HEK293 (cell line): Measurements from ENCODE around the gene BTBD9.

Experiments used
- CTCF ChIA-PET: fragments of 350-600 bp; formaldehyde crosslinking; extraction: SDS; loops from one replicate; lab custom pipeline; 2021; ENCODE audit warnings: antibody characterized with exemption; lab: Yijun Ruan, JAX
- POLR2A ChIA-PET: fragments of 300-600 bp; formaldehyde crosslinking; extraction: SDS; loops from one replicate; lab custom pipeline; 2020; ENCODE audit warnings: antibody characterized with exemption, inconsistent platforms; lab: Yijun Ruan, JAX
- H3K27ac ChIP-seq: fragments of 200-500 bp; sonication (Bioruptor generic); 2 replicates; pipeline ENCODE4 v1.5.1; 2014; ENCODE audit warnings: low read depth, low read length, control low read depth, inconsistent platforms; ENCODE audit errors: extremely low read depth
- H3K36me3 ChIP-seq, 2 experiments: fragments of 200-500 bp in 1 of 2; sonication (Bioruptor generic) in 1 of 2; 1 replicate in 1 of 2; 2 replicates in 1 of 2; pipeline ENCODE4 v1.5.1; 2014 to 2017; ENCODE audit warnings: inconsistent platforms in 2 of 2, low read length in 2 of 2; ENCODE audit not compliant: control insufficient read depth in 2 of 2, insufficient read depth in 1 of 2
- H3K4me1 ChIP-seq: fragments of 200-500 bp; sonication (Bioruptor generic); 2 replicates; pipeline ENCODE4 v1.5.1; 2014; ENCODE audit warnings: mild to moderate bottlenecking, low read length, inconsistent platforms; ENCODE audit not compliant: control insufficient read depth, insufficient read depth
- H3K4me3 ChIP-seq: 2 replicates; pipeline ENCODE4 v1.5.1; 2011; ENCODE audit warnings: low read depth, mild to moderate bottlenecking, control low read depth, low read length, moderate library complexity
- H3K9me3 ChIP-seq: fragments of 200-500 bp; sonication (Bioruptor generic); 2 replicates; pipeline ENCODE4 v1.5.1; 2014; ENCODE audit warnings: low read depth, low read length, inconsistent platforms; ENCODE audit not compliant: control insufficient read depth, insufficient read depth
- GLI4 ChIP-seq: fragments of 450-650 bp; formaldehyde crosslinking; IDR thresholded peaks from 2 replicates; pipeline ENCODE4 v1.5.1; 2016; ENCODE audit warnings: missing biosample characterization, missing genetic modification characterization
- ZBTB7A ChIP-seq: fragments of 450-650 bp; formaldehyde crosslinking; IDR thresholded peaks from 2 replicates; pipeline ENCODE4 v1.5.1; 2016; ENCODE audit warnings: low read depth, missing biosample characterization, missing genetic modification characterization
- ZFHX2 ChIP-seq: fragments of 450-650 bp; formaldehyde crosslinking; conservative IDR thresholded peaks from 2 replicates; pipeline ENCODE4 v1.5.1; 2016; ENCODE audit warnings: missing biosample characterization, missing genetic modification characterization
- ZNF140 ChIP-seq: fragments of 450-650 bp; formaldehyde crosslinking; IDR thresholded peaks from 2 replicates; pipeline ENCODE4 v1.5.1; 2016; ENCODE audit warnings: missing biosample characterization, missing genetic modification characterization
- ZNF221 ChIP-seq: fragments of 450-650 bp; formaldehyde crosslinking; IDR thresholded peaks from 2 replicates; pipeline ENCODE4 v1.5.1; 2017; ENCODE audit warnings: missing biosample characterization, missing genetic modification characterization, borderline replicate concordance
- ZNF223 ChIP-seq: fragments of 450-650 bp; formaldehyde crosslinking; IDR thresholded peaks from 2 replicates; pipeline ENCODE4 v1.5.1; 2016; ENCODE audit warnings: missing biosample characterization, missing genetic modification characterization
- ZNF239 ChIP-seq: fragments of 450-650 bp; formaldehyde crosslinking; IDR thresholded peaks from 2 replicates; pipeline ENCODE4 v1.5.1; 2016; ENCODE audit warnings: missing biosample characterization, missing genetic modification characterization
- ZNF324 ChIP-seq: fragments of 450-650 bp; formaldehyde crosslinking; IDR thresholded peaks from 2 replicates; pipeline ENCODE4 v1.5.1; 2016; ENCODE audit warnings: missing biosample characterization, missing genetic modification characterization
- ZNF391 ChIP-seq: fragments of 450-650 bp; formaldehyde crosslinking; IDR thresholded peaks from 2 replicates; pipeline ENCODE4 v1.5.1; 2016; ENCODE audit warnings: low read depth, missing biosample characterization, missing genetic modification characterization, borderline replicate concordance
- ZNF488 ChIP-seq: fragments of 450-650 bp; formaldehyde crosslinking; IDR thresholded peaks from 2 replicates; pipeline ENCODE4 v1.5.1; 2016; ENCODE audit warnings: missing biosample characterization, missing genetic modification characterization
- ZNF510 ChIP-seq: fragments of 450-650 bp; formaldehyde crosslinking; IDR thresholded peaks from 2 replicates; pipeline ENCODE4 v1.5.1; 2018; ENCODE audit warnings: mild to moderate bottlenecking, missing genetic modification characterization, missing biosample characterization; ENCODE audit not compliant: insufficient replicate concordance
- ZNF600 ChIP-seq: fragments of 450-650 bp; formaldehyde crosslinking; IDR thresholded peaks from 2 replicates; pipeline ENCODE4 v1.5.1; 2016; ENCODE audit warnings: missing biosample characterization, missing genetic modification characterization
- ZNF621 ChIP-seq: fragments of 450-650 bp; formaldehyde crosslinking; IDR thresholded peaks from 2 replicates; pipeline ENCODE4 v1.5.1; 2017; ENCODE audit warnings: missing biosample characterization, missing genetic modification characterization
- ZNF629 ChIP-seq: fragments of 450-650 bp; formaldehyde crosslinking; IDR thresholded peaks from 2 replicates; pipeline ENCODE4 v1.5.1; 2017; ENCODE audit warnings: missing biosample characterization, missing genetic modification characterization
- ZNF654 ChIP-seq: fragments of 450-650 bp; formaldehyde crosslinking; IDR thresholded peaks from 2 replicates; pipeline ENCODE4 v1.5.1; 2016; ENCODE audit warnings: low read depth, missing biosample characterization, missing genetic modification characterization
- ZNF701 ChIP-seq: fragments of 450-650 bp; formaldehyde crosslinking; IDR thresholded peaks from 2 replicates; pipeline ENCODE4 v1.5.1; 2016; ENCODE audit warnings: missing biosample characterization, missing genetic modification characterization
- TF ChIP-seq, protein P1 (sequence below): fragments of 450-650 bp; formaldehyde crosslinking; IDR thresholded peaks from 2 replicates; pipeline ENCODE4 v1.5.0; 2017; ENCODE audit warnings: missing biosample characterization, missing genetic modification characterization, borderline replicate concordance
- TF ChIP-seq, protein P2 (sequence below): fragments of 450-650 bp; formaldehyde crosslinking; IDR thresholded peaks from 2 replicates; pipeline ENCODE4 v1.5.1; 2016; ENCODE audit warnings: missing biosample characterization, missing genetic modification characterization
- TF ChIP-seq, protein P3 (sequence below): fragments of 450-650 bp; formaldehyde crosslinking; IDR thresholded peaks from 2 replicates; pipeline ENCODE4 v1.5.1; 2016; ENCODE audit warnings: missing biosample characterization, missing genetic modification characterization
- TF ChIP-seq, protein P4 (sequence below): fragments of 450-650 bp; formaldehyde crosslinking; IDR thresholded peaks from 2 replicates; pipeline ENCODE4 v1.5.1; 2016; ENCODE audit warnings: missing biosample characterization, missing genetic modification characterization

The BTBD9 gene

DNA sequence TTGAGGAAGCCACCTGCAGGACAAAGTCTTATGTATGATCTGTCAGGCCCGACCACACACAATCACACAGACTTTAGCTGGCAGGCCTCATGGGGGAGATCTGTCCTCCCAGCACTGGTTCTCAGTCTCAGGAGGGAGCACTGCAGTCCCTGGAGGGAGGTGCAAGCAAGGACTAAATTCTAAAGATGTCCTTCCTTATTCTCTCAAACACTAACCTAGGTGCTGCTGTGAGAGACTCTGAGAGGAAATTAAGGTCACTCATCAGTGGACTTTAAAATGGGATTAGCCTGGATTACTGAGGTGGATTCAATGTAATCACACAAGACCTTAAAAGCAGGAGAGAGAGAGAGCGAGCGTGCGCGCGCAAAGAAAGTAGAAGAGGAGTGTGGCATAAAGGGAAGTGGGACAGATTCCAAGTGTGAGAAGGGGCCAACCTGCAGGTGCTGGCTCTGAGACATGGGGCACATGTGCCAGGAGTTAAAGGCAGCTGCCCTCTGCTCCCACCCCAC is 48.9 kb upstream of the BTBD9 start:
- H3K36me3 ChIP-seq = peaks cover 28 to 46% of the 10 kb centered on the region in 2 experiments
- no peak overlapping the region for H3K27ac ChIP-seq
- TF ChIP-seq, protein P1, sequence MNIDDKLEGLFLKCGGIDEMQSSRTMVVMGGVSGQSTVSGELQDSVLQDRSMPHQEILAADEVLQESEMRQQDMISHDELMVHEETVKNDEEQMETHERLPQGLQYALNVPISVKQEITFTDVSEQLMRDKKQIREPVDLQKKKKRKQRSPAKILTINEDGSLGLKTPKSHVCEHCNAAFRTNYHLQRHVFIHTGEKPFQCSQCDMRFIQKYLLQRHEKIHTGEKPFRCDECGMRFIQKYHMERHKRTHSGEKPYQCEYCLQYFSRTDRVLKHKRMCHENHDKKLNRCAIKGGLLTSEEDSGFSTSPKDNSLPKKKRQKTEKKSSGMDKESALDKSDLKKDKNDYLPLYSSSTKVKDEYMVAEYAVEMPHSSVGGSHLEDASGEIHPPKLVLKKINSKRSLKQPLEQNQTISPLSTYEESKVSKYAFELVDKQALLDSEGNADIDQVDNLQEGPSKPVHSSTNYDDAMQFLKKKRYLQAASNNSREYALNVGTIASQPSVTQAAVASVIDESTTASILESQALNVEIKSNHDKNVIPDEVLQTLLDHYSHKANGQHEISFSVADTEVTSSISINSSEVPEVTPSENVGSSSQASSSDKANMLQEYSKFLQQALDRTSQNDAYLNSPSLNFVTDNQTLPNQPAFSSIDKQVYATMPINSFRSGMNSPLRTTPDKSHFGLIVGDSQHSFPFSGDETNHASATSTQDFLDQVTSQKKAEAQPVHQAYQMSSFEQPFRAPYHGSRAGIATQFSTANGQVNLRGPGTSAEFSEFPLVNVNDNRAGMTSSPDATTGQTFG (tag by site-specific recombination) = no peak
- no peak for TF ChIP-seq ZNF391
- no peak for TF ChIP-seq ZNF239 (tag by site-specific recombination)
- no peak for TF ChIP-seq GLI4
- no peak for TF ChIP-seq ZNF621 (tag by site-specific recombination)
- 0 out of 2 replicates have a peak, but pooled peaks have one; percentile 13 for TF ChIP-seq ZNF600
- H3K4me3 ChIP-seq = no peak overlapping the region
- H3K9me3 ChIP-seq = no peaks in the 10 kb centered on the region
- ChIA-PET CTCF (interaction anchor here (0.5 to 0.9 kb wide), 4 partner anchors 9 to 677 kb away, joined by 3 to 5 read pairs (median 3); no protein-coding TSS in a partner anchor), POLR2A (no interaction called here)
- 0 out of 2 replicates have a peak, but pooled peaks cover 5% of the 10 kb centered on the region for H3K4me1 ChIP-seq

- H3K36me3 ChIP-seq = peaks cover 39 to 55% of the 10 kb centered on the region in 2 experiments
- ChIA-PET CTCF (interaction anchor here (0.7 to 0.9 kb wide), 2 partner anchors 8 to 195 kb away, joined by 3 read pairs; no protein-coding TSS in a partner anchor), POLR2A (interaction anchor here (0.6 kb wide), 1 partner anchor 18 kb away, joined by 3 read pairs; no protein-coding TSS in a partner anchor)
- H3K27ac ChIP-seq = no peak overlapping the region
- 0 out of 2 replicates have a peak, but pooled peaks cover 5% of the 10 kb centered on the region for H3K4me1 ChIP-seq
- no peaks in the 10 kb centered on the region for H3K9me3 ChIP-seq
- TF ChIP-seq, protein P2, sequence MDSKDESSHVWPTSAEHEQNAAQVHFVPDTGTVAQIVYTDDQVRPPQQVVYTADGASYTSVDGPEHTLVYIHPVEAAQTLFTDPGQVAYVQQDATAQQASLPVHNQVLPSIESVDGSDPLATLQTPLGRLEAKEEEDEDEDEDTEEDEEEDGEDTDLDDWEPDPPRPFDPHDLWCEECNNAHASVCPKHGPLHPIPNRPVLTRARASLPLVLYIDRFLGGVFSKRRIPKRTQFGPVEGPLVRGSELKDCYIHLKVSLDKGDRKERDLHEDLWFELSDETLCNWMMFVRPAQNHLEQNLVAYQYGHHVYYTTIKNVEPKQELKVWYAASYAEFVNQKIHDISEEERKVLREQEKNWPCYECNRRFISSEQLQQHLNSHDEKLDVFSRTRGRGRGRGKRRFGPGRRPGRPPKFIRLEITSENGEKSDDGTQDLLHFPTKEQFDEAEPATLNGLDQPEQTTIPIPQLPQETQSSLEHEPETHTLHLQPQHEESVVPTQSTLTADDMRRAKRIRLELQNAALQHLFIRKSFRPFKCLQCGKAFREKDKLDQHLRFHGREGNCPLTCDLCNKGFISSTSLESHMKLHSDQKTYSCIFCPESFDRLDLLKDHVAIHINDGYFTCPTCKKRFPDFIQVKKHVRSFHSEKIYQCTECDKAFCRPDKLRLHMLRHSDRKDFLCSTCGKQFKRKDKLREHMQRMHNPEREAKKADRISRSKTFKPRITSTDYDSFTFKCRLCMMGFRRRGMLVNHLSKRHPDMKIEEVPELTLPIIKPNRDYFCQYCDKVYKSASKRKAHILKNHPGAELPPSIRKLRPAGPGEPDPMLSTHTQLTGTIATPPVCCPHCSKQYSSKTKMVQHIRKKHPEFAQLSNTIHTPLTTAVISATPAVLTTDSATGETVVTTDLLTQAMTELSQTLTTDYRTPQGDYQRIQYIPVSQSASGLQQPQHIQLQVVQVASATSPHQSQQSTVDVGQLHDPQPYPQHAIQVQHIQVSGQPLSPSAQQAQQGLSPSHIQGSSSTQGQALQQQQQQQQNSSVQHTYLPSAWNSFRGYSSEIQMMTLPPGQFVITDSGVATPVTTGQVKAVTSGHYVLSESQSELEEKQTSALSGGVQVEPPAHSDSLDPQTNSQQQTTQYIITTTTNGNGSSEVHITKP (tag by site-specific recombination) = peak; percentile 89
- no peak for TF ChIP-seq ZNF488 (tag by site-specific recombination)
- H3K4me3 ChIP-seq = no peak overlapping the region
These were observed 47.8 kb upstream of the BTBD9 start for GRCh38 chr6:38687549-38687948.

- no peaks in the 10 kb centered on the region for H3K9me3 ChIP-seq
- no peak overlapping the region for H3K27ac ChIP-seq
- H3K4me3 ChIP-seq = no peak overlapping the region
- POLR2A ChIA-PET = no interaction called here
- 0 out of 2 replicates have a peak, but pooled peaks cover 5% of the 10 kb centered on the region for H3K4me1 ChIP-seq
- H3K36me3 ChIP-seq = peaks cover 43 to 60% of the 10 kb centered on the region in 2 experiments
- CTCF ChIA-PET = interaction anchor here (0.6 kb wide), 1 partner anchor 982 kb away, joined by 3 read pairs; no protein-coding TSS in a partner anchor
- TF ChIP-seq ZNF324 (tag by site-specific recombination) (no peak), ZNF629 (tag by site-specific recombination) (no peak), ZNF221 (tag by site-specific recombination) (no peak), ZFHX2 (no peak), ZBTB7A (tag by site-specific recombination) (no peak), ZNF510 (tag by site-specific recombination) (no peak), ZNF223 (tag by site-specific recombination) (no peak), ZNF140 (no peak), ZNF701 (tag by site-specific recombination) (no peak), ZNF654 (tag by site-specific recombination) (no peak)
- TF ChIP-seq, protein P3, sequence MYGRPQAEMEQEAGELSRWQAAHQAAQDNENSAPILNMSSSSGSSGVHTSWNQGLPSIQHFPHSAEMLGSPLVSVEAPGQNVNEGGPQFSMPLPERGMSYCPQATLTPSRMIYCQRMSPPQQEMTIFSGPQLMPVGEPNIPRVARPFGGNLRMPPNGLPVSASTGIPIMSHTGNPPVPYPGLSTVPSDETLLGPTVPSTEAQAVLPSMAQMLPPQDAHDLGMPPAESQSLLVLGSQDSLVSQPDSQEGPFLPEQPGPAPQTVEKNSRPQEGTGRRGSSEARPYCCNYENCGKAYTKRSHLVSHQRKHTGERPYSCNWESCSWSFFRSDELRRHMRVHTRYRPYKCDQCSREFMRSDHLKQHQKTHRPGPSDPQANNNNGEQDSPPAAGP (tag by site-specific recombination) = no peak
- TF ChIP-seq, protein P4, sequence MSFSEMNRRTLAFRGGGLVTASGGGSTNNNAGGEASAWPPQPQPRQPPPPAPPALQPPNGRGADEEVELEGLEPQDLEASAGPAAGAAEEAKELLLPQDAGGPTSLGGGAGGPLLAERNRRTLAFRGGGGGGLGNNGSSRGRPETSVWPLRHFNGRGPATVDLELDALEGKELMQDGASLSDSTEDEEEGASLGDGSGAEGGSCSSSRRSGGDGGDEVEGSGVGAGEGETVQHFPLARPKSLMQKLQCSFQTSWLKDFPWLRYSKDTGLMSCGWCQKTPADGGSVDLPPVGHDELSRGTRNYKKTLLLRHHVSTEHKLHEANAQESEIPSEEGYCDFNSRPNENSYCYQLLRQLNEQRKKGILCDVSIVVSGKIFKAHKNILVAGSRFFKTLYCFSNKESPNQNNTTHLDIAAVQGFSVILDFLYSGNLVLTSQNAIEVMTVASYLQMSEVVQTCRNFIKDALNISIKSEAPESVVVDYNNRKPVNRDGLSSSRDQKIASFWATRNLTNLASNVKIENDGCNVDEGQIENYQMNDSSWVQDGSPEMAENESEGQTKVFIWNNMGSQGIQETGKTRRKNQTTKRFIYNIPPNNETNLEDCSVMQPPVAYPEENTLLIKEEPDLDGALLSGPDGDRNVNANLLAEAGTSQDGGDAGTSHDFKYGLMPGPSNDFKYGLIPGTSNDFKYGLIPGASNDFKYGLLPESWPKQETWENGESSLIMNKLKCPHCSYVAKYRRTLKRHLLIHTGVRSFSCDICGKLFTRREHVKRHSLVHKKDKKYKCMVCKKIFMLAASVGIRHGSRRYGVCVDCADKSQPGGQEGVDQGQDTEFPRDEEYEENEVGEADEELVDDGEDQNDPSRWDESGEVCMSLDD (tag by site-specific recombination) = no peak
These were observed 47.3 kb upstream of the BTBD9 start for GRCh38 chr6:38687043-38687353.
